Fibroblast of villous mesenchyme (primary cell): ENCODE data around the gene CDR2L. TPM values are rescaled to one million over a fixed set of nuclear protein-coding genes. Genes with fewer than 3 reads are reported as not detected.
A peak's percentile ranks its signal among the peaks of the same experiment; 100 is the strongest.
"Not testable (repeated sequence)": the region's sequence is repeated elsewhere in the genome, so short reads cannot be mapped to it uniquely, and the experiment has no call there.

ENCODE experiments used
- DNase-seq: peaks from one replicate; pipeline ENCODE4 v3.0.0-alpha.2; 2010; ENCODE audit warnings: low read depth
- H3K4me3 ChIP-seq: 2 replicates; pipeline ENCODE4 v1.5.1; 2011; ENCODE audit warnings: low read depth, mild to moderate bottlenecking, low read length
- total RNA-seq: library from RNA; depleted of rRNA; stranded (reverse); fragments of >200 nt; gene quantifications from 2 replicates; pipeline ENCODE4 v1.2.3, GENCODE V29; 2012
- TF ChIP-seq, protein P1 (sequence below): IDR thresholded peaks from 2 replicates; pipeline ENCODE4 v1.5.1; 2012; ENCODE audit warnings: low read depth, mild to moderate bottlenecking, low read length; ENCODE audit not compliant: insufficient read depth

CDR2L gene
- total RNA-seq, 1 donor: 26.8 TPM

DNA sequence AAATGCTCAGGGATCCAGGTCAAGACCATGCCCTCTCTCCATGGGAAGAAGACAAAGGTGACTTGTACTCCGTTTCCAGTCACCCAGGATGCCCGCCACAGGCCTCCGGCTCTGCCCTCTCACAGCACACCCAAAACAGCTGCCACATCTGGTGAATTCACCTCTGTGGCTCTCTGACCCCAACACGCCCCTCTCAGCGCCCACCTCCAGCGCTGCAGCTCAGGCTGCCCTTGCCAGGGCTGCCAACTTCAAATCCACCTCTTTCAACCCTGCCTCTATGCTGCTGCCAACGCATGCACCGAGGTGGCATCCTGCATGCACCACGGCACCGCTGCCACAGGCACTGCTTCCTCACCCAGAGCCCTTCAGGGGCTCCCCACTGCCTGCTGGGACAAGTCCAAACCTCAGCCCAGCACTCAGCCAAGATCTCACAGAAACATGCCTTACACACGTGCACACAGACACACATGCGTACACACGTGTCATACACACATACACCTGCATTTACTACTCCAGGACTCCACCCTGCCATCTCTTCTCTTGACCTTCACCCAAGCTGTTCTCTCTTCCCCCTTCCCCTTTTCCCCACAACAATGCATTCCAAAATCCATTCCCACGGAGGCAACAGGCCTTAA is 22.3 kb upstream of the CDR2L start:
- TF ChIP-seq, protein P1, sequence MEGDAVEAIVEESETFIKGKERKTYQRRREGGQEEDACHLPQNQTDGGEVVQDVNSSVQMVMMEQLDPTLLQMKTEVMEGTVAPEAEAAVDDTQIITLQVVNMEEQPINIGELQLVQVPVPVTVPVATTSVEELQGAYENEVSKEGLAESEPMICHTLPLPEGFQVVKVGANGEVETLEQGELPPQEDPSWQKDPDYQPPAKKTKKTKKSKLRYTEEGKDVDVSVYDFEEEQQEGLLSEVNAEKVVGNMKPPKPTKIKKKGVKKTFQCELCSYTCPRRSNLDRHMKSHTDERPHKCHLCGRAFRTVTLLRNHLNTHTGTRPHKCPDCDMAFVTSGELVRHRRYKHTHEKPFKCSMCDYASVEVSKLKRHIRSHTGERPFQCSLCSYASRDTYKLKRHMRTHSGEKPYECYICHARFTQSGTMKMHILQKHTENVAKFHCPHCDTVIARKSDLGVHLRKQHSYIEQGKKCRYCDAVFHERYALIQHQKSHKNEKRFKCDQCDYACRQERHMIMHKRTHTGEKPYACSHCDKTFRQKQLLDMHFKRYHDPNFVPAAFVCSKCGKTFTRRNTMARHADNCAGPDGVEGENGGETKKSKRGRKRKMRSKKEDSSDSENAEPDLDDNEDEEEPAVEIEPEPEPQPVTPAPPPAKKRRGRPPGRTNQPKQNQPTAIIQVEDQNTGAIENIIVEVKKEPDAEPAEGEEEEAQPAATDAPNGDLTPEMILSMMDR: no peak
- no peak overlapping the region for H3K4me3 ChIP-seq
- no peak for DNase-seq

DNA sequence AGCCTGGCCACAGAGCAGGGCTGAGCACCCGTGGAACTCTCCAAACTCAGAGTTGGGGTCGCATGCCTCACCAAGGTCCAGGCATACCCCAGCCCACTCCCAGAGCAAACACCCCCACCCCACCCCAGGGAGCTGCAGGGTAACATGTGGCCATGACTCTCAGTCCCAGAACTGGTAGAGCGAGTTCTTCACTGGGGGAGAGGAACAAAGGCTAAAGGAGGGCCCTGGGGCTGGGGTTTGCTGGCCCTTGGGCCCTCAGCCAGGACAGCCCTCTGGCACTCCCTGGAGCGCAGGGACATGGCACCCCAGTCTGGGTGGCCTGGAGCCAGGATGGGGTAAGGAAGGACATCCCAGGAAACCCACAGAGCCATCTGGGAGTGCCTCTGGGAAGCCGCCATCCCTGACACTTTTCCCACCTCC is 19.1 kb upstream of the CDR2L start:
- TF ChIP-seq, protein P1: no peak
- H3K4me3 ChIP-seq: no peak overlapping the region
- DNase-seq: no peak

DNA sequence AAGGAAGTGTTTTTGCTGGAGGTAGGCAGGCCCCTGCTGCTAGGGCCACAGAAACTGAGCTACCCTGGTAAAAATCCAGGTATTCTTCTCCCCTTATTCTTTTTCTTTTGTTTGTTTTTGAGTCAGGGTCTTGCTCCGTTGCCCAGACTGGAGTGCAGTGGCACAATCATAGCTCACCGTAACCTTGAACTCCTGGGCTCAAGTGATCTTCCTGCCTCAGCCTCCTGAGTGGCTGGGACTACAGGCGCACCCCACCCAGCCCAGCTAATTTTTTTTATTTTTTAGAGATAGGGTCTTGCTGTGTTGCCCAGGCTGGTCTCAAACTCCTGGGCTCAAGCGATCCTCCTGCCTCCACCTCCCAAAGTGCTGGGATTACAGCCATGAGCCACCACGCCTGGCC is 17.9 kb upstream of the CDR2L start:
- not testable (repeated sequence) for DNase-seq, H3K4me3 ChIP-seq

DNA sequence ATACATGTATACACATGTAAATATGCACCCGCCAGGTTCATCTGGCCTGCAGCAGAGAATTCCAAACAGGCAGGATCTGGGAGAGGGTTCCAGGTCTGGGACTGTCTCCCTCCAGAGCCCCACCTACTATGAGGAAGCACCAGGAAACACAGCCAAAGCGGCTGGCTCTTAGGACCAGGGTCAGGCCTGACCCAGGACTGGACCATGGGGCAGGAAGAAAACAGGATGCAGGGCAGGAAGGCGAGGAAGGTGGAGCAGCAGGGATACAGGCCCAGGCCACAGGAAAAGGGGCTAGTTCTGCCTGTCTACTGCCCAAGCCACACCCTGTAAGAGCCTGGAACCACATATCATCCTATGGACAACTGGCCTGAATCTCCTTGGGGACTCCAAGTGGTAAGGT is 17.0 kb upstream of the CDR2L start:
- TF ChIP-seq, protein P1: no peak
- DNase-seq: no peak
- H3K4me3 ChIP-seq: no peak overlapping the region

DNA sequence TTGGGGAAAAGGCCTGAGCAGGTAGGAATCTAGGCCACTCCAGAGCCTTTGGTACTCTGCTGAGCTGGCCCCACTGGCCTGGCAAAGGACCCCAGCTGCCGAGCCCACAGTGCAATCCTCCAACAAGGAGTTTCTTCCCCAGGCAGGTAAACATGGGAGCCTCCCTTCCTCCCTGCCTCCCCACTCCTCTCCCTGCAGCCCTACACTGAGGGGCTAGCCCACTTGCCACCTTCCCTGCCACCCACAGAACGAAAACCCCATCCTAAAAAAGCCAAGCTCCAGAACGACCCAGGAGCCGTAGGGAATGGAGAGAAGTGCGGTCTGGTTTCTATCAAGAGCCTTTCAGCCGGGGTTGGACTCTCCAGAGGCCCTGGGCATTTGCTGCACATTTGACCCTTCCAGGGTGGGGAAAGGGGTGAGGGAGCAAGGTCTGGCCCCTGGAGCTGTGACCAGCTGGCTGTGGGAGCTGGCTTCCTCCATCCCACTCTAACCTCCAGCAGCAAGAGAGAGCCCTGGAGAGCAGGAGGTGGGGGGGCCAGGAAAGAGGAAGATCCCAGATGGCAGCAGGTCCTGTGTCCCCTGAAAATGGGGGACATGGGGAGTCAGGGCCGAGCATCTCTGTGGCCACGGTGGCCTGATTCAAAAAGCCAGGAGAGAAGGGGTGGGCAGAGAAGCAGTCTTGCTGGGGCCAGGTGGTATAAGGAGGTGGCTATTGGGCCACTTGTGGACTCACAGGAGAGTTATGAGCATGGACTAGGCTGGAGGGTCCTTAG is 16.2 kb upstream of the CDR2L start:
- no peak overlapping the region for H3K4me3 ChIP-seq
- TF ChIP-seq, protein P1: no peak
- no peak for DNase-seq

GRCh38 chr17:74971842-74972106 is 15.7 kb upstream of the CDR2L start:
- peak overlapping the region; percentile 54 for H3K4me3 ChIP-seq
- TF ChIP-seq, protein P1: no peak
- no peak for DNase-seq

- peak within 1 kb of the TSS; percentile 54 for H3K4me3 ChIP-seq
- TF ChIP-seq, protein P1: no peak
- DNase-seq: no peak
Observed at GRCh38 chr17:74972107-74972972, 15.1 kb upstream of the CDR2L start, which contains the start of gene HID1. Gene HID1, minus strand, starts transcription at chr17:74972759. Its CDS starts 103 bp downstream, at chr17:74972656.
